HepG2 (cell line): Measurements from ENCODE around the gene CARMIL3. TPM values are rescaled to one million over a fixed set of nuclear protein-coding genes. Genes with fewer than 3 reads are reported as not detected.

Source experiments
- ARID4A ChIP-seq: sonication (generic); formaldehyde crosslinking; IDR thresholded peaks from 2 replicates; pipeline ENCODE4 v1.5.0; 2020; ENCODE audit warnings: mild to moderate bottlenecking, missing genetic modification reagents, borderline replicate concordance
- ARNT2 ChIP-seq: sonication (generic); formaldehyde crosslinking; IDR thresholded peaks from 2 replicates; pipeline ENCODE4 v1.8.0; 2022; ENCODE audit warnings: mild to moderate bottlenecking, low read depth, missing genetic modification reagents, moderate library complexity
- BCL6 ChIP-seq: IDR thresholded peaks from 2 replicates; pipeline ENCODE4 v1.6.1; 2016; ENCODE audit warnings: missing genetic modification reagents, missing compliant biosample characterization
- GTF3A ChIP-seq: sonication (generic); formaldehyde crosslinking; conservative IDR thresholded peaks from 2 replicates; pipeline ENCODE4 v1.4.0; 2020; ENCODE audit warnings: mild to moderate bottlenecking, missing genetic modification reagents
- NFYB ChIP-seq: sonication (generic); formaldehyde crosslinking; IDR thresholded peaks from 2 replicates; pipeline ENCODE4 v1.4.0; 2020; ENCODE audit warnings: missing genetic modification reagents
- POLR2AphosphoS2 ChIP-seq: IDR thresholded peaks from 2 replicates; pipeline ENCODE4 v1.6.1; 2011; ENCODE audit warnings: low read depth, low read length, improper control_type of control experiment
- PTBP1 ChIP-seq: fragments of 200-400 bp; formaldehyde crosslinking; IDR thresholded peaks from 2 replicates; pipeline ENCODE4 v1.6.1; 2018; ENCODE audit warnings: low read length, low read depth; ENCODE audit not compliant: poor library complexity, severe bottlenecking
- SAP130 ChIP-seq: IDR thresholded peaks from 2 replicates; pipeline ENCODE4 v1.6.1; 2016; ENCODE audit warnings: low read depth
- SKIL ChIP-seq: sonication (generic); formaldehyde crosslinking; IDR thresholded peaks from 2 replicates; pipeline ENCODE4 v1.8.0; 2022; ENCODE audit warnings: missing genetic modification reagents, mild to moderate bottlenecking, moderate library complexity, borderline replicate concordance
- TBX2 ChIP-seq: sonication (generic); formaldehyde crosslinking; IDR thresholded peaks from 2 replicates; pipeline ENCODE4 v1.5.0; 2020; ENCODE audit warnings: missing genetic modification reagents, mild to moderate bottlenecking, borderline replicate concordance
- TRIM24 ChIP-seq: sonication (generic); formaldehyde crosslinking; IDR thresholded peaks from 2 replicates; pipeline ENCODE4 v1.8.0; 2022; ENCODE audit warnings: mild to moderate bottlenecking, missing genetic modification reagents
- ZFP36 ChIP-seq: fragments of 150-350 bp; IDR thresholded peaks from 2 replicates; pipeline ENCODE4 v1.6.1; 2018; ENCODE audit warnings: borderline replicate concordance, low read length, low read depth; ENCODE audit not compliant: partially characterized antibody
- ZNF331 ChIP-seq: sonication (generic); formaldehyde crosslinking; IDR thresholded peaks from 2 replicates; pipeline ENCODE4 v1.4.0; 2020; ENCODE audit warnings: missing genetic modification reagents
- ZNF382 ChIP-seq: sonication (generic); formaldehyde crosslinking; IDR thresholded peaks from 2 replicates; pipeline ENCODE4 v1.5.0; 2020; ENCODE audit warnings: missing genetic modification reagents, mild to moderate bottlenecking, borderline replicate concordance
- ZNF616 ChIP-seq: sonication (generic); formaldehyde crosslinking; IDR thresholded peaks from 2 replicates; pipeline ENCODE4 v1.5.0; 2020; ENCODE audit warnings: low read depth, mild to moderate bottlenecking, missing genetic modification reagents
- ZNF674 ChIP-seq: sonication (generic); formaldehyde crosslinking; IDR thresholded peaks from 2 replicates; pipeline ENCODE4 v1.5.0; 2020; ENCODE audit warnings: low read depth, mild to moderate bottlenecking, missing genetic modification reagents
- polyA plus RNA-seq, 8 experiments: library from polyadenylated mRNA; depleted of rRNA in 3 of 8; stranded (reverse) in 7 of 8; unstranded in 1 of 8; fragments of >200 nt; fragmentation: Illumina TruSeq in 4 of 8; extraction: Trizol in 4 of 8; gene quantifications; 2 replicates each; pipeline versions ENCODE4 v1.2.1 to v1.2.3, GENCODE V29; 2011 to 2016; ENCODE audit warnings: low read depth in 4 of 8, missing spikeins in 1 of 8, mixed read lengths in 1 of 8; ENCODE audit not compliant: insufficient read depth in 1 of 8
- total RNA-seq, 5 experiments: library from RNA; depleted of rRNA; stranded (reverse); fragments of >200 nt; fragmentation: Illumina TruSeq; extraction: Trizol; gene quantifications; 2 replicates each; pipeline ENCODE4 v1.2.3, GENCODE V29; 2016; ENCODE audit warnings: low read depth in 1 of 5
- TF ChIP-seq, protein P1 (sequence below): sonication (generic); formaldehyde crosslinking; IDR thresholded peaks from 2 replicates; pipeline ENCODE4 v1.5.0; 2020; ENCODE audit warnings: missing genetic modification reagents
- TF ChIP-seq, protein P2 (sequence below): IDR thresholded peaks from 2 replicates; pipeline ENCODE4 v1.6.1; 2016; ENCODE audit warnings: low read depth, missing genetic modification reagents, missing compliant biosample characterization

The CARMIL3 gene
- total and polyA plus RNA-seq, 2 of the 13 experiments (the other 11 are each of a cell fraction or from before 2014, with no cell fraction given) = 0.27 to 0.55 TPM

GRCh38 chr14:24110060-24110459 is 58.3 kb downstream of the CARMIL3 start (continued):
- TF ChIP-seq ZNF674 (no peak), SKIL (CRISPR knock-in tag) (no peak), NFYB (CRISPR knock-in tag) (no peak), ARNT2 (no peak), TRIM24 (CRISPR knock-in tag) (no peak), SAP130 (CRISPR knock-in tag) (peak; percentile 25; the same call in 1 of the 2 replicates), GTF3A (CRISPR knock-in tag) (no peak), PTBP1 (no peak), TBX2 (no peak), ZFP36 (no peak), ZNF616 (CRISPR knock-in tag) (no peak), POLR2AphosphoS2 (no peak), ZNF382 (CRISPR knock-in tag) (no peak), BCL6 (0 out of 2 replicates have a peak, but pooled peaks have one; percentile 7), ARID4A (CRISPR knock-in tag) (peak; percentile 43; the same call in 1 of the 2 replicates), ZNF331 (CRISPR knock-in tag) (peak; percentile 51; the same call in 1 of the 2 replicates)
- TF ChIP-seq, protein P1, sequence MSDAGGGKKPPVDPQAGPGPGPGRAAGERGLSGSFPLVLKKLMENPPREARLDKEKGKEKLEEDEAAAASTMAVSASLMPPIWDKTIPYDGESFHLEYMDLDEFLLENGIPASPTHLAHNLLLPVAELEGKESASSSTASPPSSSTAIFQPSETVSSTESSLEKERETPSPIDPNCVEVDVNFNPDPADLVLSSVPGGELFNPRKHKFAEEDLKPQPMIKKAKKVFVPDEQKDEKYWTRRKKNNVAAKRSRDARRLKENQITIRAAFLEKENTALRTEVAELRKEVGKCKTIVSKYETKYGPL (CRISPR knock-in tag) = no peak
- TF ChIP-seq, protein P2, sequence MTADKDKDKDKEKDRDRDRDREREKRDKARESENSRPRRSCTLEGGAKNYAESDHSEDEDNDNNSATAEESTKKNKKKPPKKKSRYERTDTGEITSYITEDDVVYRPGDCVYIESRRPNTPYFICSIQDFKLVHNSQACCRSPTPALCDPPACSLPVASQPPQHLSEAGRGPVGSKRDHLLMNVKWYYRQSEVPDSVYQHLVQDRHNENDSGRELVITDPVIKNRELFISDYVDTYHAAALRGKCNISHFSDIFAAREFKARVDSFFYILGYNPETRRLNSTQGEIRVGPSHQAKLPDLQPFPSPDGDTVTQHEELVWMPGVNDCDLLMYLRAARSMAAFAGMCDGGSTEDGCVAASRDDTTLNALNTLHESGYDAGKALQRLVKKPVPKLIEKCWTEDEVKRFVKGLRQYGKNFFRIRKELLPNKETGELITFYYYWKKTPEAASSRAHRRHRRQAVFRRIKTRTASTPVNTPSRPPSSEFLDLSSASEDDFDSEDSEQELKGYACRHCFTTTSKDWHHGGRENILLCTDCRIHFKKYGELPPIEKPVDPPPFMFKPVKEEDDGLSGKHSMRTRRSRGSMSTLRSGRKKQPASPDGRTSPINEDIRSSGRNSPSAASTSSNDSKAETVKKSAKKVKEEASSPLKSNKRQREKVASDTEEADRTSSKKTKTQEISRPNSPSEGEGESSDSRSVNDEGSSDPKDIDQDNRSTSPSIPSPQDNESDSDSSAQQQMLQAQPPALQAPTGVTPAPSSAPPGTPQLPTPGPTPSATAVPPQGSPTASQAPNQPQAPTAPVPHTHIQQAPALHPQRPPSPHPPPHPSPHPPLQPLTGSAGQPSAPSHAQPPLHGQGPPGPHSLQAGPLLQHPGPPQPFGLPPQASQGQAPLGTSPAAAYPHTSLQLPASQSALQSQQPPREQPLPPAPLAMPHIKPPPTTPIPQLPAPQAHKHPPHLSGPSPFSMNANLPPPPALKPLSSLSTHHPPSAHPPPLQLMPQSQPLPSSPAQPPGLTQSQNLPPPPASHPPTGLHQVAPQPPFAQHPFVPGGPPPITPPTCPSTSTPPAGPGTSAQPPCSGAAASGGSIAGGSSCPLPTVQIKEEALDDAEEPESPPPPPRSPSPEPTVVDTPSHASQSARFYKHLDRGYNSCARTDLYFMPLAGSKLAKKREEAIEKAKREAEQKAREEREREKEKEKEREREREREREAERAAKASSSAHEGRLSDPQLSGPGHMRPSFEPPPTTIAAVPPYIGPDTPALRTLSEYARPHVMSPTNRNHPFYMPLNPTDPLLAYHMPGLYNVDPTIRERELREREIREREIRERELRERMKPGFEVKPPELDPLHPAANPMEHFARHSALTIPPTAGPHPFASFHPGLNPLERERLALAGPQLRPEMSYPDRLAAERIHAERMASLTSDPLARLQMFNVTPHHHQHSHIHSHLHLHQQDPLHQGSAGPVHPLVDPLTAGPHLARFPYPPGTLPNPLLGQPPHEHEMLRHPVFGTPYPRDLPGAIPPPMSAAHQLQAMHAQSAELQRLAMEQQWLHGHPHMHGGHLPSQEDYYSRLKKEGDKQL (CRISPR knock-in tag) = no peak
